ENCODE data around the gene SCG3.

DNA sequence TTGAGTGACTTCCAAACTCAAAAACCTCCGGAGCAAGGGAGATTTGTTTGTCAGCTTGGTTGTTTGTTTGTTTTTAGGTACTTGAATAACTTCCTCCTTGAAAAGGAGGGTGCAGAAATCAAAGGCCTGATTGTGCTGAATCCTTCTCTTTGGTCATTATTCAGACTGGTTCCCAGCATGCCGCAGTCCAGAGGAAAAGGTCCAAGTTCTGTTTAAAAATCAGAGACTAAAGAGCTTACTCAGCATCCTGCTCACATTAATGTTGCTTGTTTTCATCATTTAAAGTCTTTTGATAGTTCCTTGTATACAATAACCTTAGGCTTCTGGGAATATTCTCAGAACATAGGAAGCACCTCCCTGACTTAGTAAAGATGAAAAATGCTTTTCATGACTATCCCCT lies 982 bp upstream of the SCG3 start:
- TF ChIP-seq, protein P1, sequence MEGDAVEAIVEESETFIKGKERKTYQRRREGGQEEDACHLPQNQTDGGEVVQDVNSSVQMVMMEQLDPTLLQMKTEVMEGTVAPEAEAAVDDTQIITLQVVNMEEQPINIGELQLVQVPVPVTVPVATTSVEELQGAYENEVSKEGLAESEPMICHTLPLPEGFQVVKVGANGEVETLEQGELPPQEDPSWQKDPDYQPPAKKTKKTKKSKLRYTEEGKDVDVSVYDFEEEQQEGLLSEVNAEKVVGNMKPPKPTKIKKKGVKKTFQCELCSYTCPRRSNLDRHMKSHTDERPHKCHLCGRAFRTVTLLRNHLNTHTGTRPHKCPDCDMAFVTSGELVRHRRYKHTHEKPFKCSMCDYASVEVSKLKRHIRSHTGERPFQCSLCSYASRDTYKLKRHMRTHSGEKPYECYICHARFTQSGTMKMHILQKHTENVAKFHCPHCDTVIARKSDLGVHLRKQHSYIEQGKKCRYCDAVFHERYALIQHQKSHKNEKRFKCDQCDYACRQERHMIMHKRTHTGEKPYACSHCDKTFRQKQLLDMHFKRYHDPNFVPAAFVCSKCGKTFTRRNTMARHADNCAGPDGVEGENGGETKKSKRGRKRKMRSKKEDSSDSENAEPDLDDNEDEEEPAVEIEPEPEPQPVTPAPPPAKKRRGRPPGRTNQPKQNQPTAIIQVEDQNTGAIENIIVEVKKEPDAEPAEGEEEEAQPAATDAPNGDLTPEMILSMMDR (IDR thresholded peaks at IDR 0.05; ENCODE audit: low read length), result no peak
- TF ChIP-seq EZH2 (IDR thresholded peaks at IDR 0.05; ENCODE audit: borderline replicate concordance, low read length), result no peak
